ENCODE data around the gene RDH11. TPM values are rescaled to one million over a fixed set of nuclear protein-coding genes. Genes with fewer than 3 reads are reported as not detected.

The RDH11 gene
- total RNA-seq, 2 donors from 2014 or later, result 134 to 2,107 TPM

GRCh38 chr14:67645414-67645813, 50.1 kb downstream of the RDH11 start:
- intact Hi-C loops (cut with DNase I), result no loop called here
- Histone ChIP-seq H3K27ac (no peak overlapping the region), H3K4me1 (replicated peaks) (no peaks in the 10 kb centered on the region), H3K9me3 (no peaks in the 10 kb centered on the region), H3K36me3 (peaks cover 0 to 10% of the 10 kb centered on the region in 2 donors), H3K27me3 (replicated peaks; ENCODE audit: insufficient read depth) (no peaks in the 10 kb centered on the region), H3K4me3 (no peak overlapping the region)
- no peak for DNase-seq (ENCODE audit: low spot score)
- TF ChIP-seq CTCF (IDR thresholded peaks at IDR 0.05) (no peak), POLR2AphosphoS5 (IDR thresholded peaks at IDR 0.05) (no peak), POLR2A (IDR thresholded peaks at IDR 0.05) (no peak)
- WGBS, result 66% methylated on average over 5 of the region's 5 CpGs

DNA sequence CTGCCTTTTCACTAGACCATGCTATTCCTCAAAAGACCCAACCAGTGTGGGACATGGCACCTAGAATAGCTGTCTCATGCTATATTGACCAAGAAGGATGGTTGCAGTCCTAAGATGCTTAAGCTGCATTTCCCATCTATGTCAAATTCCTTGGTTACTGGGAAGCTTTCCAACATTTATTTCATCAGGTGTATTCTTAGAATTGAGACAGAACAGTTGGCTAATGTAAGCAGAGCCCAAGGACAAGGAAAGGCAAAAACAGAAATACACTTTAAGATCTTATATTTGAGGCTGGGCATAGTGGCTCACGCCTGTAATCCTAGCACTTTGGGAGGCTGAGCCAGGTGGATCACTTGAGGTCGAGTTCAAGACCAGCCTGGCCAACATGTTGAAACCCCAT, 51.1 kb downstream of the RDH11 start:
- H3K4me3 ChIP-seq, result no peak overlapping the region
- peaks cover 0 to 8% of the 10 kb centered on the region in 2 donors for H3K36me3 ChIP-seq
- DNase-seq (ENCODE audit: low spot score), result no peak
- no peaks in the 10 kb centered on the region for H3K9me3 ChIP-seq
- no peaks in the 10 kb centered on the region for H3K27me3 ChIP-seq (replicated peaks; ENCODE audit: insufficient read depth)
- 88% methylated on average over 2 of the region's 2 CpGs for WGBS
- no peak overlapping the region for H3K27ac ChIP-seq
- no peaks in the 10 kb centered on the region for H3K4me1 ChIP-seq (replicated peaks)
- TF ChIP-seq CTCF (IDR thresholded peaks at IDR 0.05) (no peak), POLR2AphosphoS5 (IDR thresholded peaks at IDR 0.05) (no peak), POLR2A (IDR thresholded peaks at IDR 0.05) (no peak)
- intact Hi-C loops (cut with DNase I), result no loop called here

DNA sequence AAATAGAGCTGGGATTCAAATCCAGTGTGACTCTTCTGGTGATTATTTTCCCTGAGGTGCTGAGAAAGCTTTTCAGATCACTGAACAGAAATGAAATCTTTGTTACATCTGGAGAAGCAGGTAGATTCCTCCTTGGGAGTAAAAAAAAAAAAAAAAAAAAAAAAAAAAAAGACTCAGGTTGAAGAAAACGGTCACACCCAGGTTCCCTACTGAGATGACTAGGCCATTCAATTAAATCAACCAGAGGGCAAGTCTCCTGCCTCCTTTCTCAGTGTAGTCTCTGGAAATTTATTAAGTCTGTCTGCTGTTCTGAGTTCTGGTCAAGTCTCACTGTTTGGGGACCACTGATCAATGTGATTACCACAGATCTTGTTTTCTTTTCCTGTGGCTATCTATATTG, 51.9 kb downstream of the RDH11 start:
- H3K4me3 ChIP-seq, result no peak overlapping the region
- H3K4me1 ChIP-seq (replicated peaks), result no peaks in the 10 kb centered on the region
- WGBS, result 44% methylated on average over 1 of the region's 1 CpG
- no peaks in the 10 kb centered on the region for H3K27me3 ChIP-seq (replicated peaks; ENCODE audit: insufficient read depth)
- H3K36me3 ChIP-seq, result peaks cover 0 to 1% of the 10 kb centered on the region in 2 donors
- DNase-seq (ENCODE audit: low spot score), result no peak
- H3K27ac ChIP-seq, result no peak overlapping the region
- intact Hi-C loops (cut with DNase I), result no loop called here
- no peaks in the 10 kb centered on the region for H3K9me3 ChIP-seq
- TF ChIP-seq POLR2A (IDR thresholded peaks at IDR 0.05) (no peak), POLR2AphosphoS5 (IDR thresholded peaks at IDR 0.05) (no peak), CTCF (IDR thresholded peaks at IDR 0.05) (no peak)

DNA sequence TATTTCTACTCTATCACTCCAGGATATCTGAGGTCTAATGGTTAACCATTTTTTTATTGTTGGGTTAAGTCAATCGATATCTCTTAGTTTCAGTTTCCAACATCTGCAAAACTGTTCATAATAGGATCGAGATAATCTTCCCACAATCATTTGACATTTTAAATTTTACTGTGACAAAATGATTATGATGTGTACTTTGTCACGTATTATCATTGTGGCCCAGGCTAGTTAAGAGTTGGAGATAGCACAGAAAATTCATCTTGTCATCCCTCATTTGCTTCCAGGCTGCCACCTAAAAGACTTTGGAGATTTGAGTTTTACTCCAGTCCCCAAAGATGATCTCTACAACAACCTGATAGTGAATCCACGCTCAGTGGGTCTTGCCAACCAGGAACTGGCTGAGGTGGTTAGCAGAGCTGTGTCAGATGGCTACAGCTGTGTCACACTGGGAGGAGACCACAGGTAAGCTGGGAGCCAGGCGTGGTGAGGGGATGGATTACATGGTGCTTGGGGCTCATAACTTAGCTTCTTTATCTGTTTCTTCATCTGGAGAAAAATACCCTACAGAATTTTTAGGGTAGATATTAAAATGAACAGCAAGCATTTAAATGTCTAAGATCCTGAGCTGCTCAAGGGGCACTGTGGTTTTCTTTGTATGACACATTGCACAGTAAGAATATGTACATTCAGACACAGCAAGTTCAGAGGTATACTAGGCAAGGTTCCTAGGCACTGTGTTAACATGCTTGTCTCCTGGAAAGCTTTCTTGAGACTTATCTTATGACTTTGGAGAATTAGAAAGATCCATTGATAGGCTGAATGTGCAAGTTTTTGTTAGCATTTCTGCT, 53.4 kb downstream of the RDH11 start:
- 82% methylated on average over 5 of the region's 5 CpGs for WGBS
- no peak for TF ChIP-seq POLR2A (IDR thresholded peaks at IDR 0.05)
- TF ChIP-seq CTCF (IDR thresholded peaks at IDR 0.05), result no peak
- no peak for TF ChIP-seq POLR2AphosphoS5 (IDR thresholded peaks at IDR 0.05)
- Histone ChIP-seq H3K4me1 (replicated peaks) (no peaks in the 10 kb centered on the region), H3K27me3 (replicated peaks; ENCODE audit: insufficient read depth) (no peaks in the 10 kb centered on the region), H3K9me3 (no peaks in the 10 kb centered on the region), H3K4me3 (no peak overlapping the region), H3K36me3 (no peaks in the 10 kb centered on the region), H3K27ac (no peak overlapping the region)
- DNase-seq (ENCODE audit: low spot score), result no peak
- intact Hi-C loops (cut with DNase I), result no loop called here

GRCh38 chr14:67641480-67641879, 54.1 kb downstream of the RDH11 start:
- DNase-seq (ENCODE audit: low spot score), result no peak
- H3K4me3 ChIP-seq, result no peak overlapping the region
- no peaks in the 10 kb centered on the region for H3K4me1 ChIP-seq (replicated peaks)
- TF ChIP-seq CTCF (IDR thresholded peaks at IDR 0.05), result no peak
- no peak for TF ChIP-seq POLR2AphosphoS5 (IDR thresholded peaks at IDR 0.05)
- H3K27ac ChIP-seq, result no peak overlapping the region
- no peaks in the 10 kb centered on the region for H3K27me3 ChIP-seq (replicated peaks; ENCODE audit: insufficient read depth)
- 95% methylated on average over 1 of the region's 1 CpG for WGBS
- no peaks in the 10 kb centered on the region for H3K9me3 ChIP-seq
- intact Hi-C loops (cut with DNase I), result no loop called here
- H3K36me3 ChIP-seq, result no peaks in the 10 kb centered on the region

Measured in prostate gland (tissue), 2 donors.